Amniotic epithelial cell (primary cell): Measurements from ENCODE around the gene CYP4B1.
"Not testable (repeated sequence)": the region's sequence is repeated elsewhere in the genome, so short reads cannot be mapped to it uniquely, and the experiment has no call there.

Experiments used
- DNase-seq: peaks from one replicate; pipeline ENCODE4 v3.0.0-alpha.2; 2010; ENCODE audit warnings: low read depth

CYP4B1 gene

DNA sequence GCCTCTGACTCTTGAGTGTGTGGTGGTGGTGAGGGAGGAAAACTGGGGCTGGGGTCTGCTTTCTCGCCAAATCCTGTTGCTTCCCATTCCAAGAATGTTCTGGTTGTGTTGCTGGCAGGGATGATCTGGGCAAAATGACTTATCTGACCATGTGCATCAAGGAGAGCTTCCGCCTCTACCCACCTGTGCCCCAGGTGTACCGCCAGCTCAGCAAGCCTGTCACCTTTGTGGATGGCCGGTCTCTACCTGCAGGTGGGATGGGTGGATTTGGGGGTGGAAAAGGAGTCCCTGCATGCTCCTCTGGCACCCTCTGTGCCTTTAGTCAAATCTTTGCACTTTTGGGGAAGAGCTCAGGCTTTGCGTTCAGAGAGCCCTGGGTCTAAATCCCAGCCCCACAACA lies 18.1 kb downstream of the CYP4B1 start:
- no peak for DNase-seq

GRCh38 chr1:46817814-46818213 lies 19.0 kb downstream of the CYP4B1 start:
- DNase-seq = no peak

DNA sequence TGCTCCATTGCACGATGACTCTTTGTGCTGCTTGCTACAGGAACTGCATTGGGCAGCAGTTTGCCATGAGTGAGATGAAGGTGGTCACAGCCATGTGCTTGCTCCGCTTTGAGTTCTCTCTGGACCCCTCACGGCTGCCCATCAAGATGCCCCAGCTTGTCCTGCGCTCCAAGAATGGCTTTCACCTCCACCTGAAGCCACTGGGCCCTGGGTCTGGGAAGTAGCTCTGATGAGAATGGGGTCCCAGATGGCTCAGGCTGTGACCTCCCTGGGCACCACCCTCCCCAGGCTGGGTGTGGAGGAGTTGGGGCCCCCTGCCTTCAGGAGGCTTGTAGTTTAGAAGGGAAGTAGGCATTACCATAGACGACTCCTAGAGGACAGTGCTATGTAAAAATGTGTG lies 19.7 kb downstream of the CYP4B1 start:
- no peak for DNase-seq

DNA sequence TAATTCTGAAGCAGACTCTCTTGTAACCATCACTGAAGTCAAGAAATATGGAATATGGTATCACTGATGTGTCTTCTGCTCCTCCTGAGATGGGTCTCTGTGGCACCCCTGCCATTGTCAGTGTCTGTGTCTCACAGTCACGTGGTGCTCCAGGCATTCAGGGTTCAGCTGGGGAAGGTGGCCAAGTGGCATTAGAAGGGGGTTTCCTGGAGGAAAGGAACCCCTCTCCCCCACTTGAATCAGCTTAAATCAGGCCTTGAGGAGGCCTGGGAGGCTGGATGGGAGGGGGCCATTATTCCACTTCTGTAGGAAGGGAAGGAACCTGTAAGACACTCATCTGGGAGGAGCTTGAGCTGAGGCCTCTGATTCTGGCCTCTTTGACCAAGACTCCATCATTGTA lies 20.5 kb downstream of the CYP4B1 start:
- DNase-seq = no peak

DNA sequence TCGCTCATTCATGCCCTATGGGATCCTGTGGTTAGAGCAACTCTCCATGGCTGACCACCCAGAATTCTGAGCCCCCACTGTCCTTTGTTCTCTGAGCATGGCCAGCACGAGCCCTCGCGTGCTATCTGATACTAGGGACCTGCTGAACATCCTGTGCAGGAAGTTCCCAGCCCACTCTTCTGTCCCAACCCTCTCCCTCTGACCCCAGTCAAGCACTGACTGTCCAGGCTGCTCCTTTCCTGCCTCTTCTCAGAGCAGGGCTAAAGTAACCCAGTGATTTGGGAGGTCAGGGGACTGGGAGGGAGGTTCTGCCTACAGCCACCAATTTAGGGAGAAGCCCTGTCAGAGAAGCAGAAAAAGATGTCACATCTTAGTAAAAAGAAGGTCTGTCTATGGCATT lies 21.2 kb downstream of the CYP4B1 start:
- DNase-seq = no peak

GRCh38 chr1:46820560-46821060 lies 21.8 kb downstream of the CYP4B1 start:
- no peak for DNase-seq

DNA sequence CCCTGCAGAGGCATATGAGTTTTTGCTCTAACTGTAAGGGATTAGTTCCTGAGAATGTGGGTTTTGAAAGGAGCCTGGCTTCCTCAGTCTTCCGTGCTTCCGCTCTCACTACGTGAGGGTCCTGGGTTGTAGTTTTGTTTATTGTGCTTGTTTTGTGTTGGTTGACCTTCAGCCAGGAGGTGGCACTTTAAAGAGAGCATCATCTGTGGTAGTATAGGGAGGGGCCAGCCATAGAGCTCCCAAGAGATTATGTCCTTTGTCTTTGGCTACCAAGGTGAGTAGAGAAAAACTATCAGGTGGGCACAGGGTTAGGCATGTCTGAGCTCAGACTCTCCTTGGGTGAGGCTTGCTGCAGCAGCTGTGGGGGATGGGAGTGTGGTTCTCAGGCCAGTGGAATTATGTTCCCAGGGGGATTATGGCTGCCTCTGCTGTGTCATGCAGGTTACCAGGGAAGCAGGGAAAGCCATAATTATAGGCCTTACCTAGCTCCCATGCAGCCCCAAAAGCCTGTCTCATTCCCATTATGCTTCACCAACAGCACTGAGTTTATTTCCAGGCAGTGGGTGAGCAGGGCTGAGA lies 23.5 kb downstream of the CYP4B1 start:
- DNase-seq = no peak

GRCh38 chr1:46823151-46823550 lies 24.3 kb downstream of the CYP4B1 start:
- no peak for DNase-seq

- not testable (repeated sequence) for DNase-seq
These were observed 28.0 kb downstream of the CYP4B1 start for GRCh38 chr1:46826892-46827291.

- DNase-seq = no peak
These were observed 31.9 kb downstream of the CYP4B1 start for GRCh38 chr1:46830665-46831322.

DNA sequence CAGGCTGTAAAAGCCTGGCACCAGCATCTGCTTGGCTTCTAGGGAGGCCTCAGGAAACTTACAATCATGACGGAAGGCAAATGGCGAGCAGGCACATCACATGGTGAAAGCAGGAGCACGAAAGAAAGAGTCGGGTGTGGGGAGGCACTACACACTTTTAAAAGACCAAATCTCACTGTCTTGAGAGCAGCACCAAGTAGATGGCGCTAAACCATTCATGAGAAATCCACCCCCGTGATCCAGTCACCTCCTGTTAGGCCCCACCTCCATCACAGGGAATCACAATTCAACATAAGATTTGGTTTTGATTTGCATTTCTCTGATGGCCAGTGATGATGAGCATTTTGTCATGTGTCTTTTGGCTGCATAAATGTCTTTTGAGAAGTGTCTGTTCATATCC lies 36.6 kb downstream of the CYP4B1 start:
- not testable (repeated sequence) for DNase-seq

GRCh38 chr1:46846386-46846785 lies 47.5 kb downstream of the CYP4B1 start:
- DNase-seq = not testable (repeated sequence)

GRCh38 chr1:46857660-46858065 lies 58.8 kb downstream of the CYP4B1 start:
- not testable (repeated sequence) for DNase-seq

- DNase-seq = no peak
These were observed 63.5 kb downstream of the CYP4B1 start for GRCh38 chr1:46862348-46862747.
